Bone marrow (tissue), 2 donors: ENCODE results near the gene TLN1.

Experiments used
- DNase-seq, 2 donors: peaks; one replicate each; lab custom pipeline; 2025; lab: John Stamatoyannopoulos, UW

TLN1 gene

GRCh38 chr9:35732185-35732799 is at the start of gene TLN1, which contains the start of gene CREB3:
Gene TLN1 (minus strand): TSS chr9:35732195. CDS start chr9:35725694, 6,501 bp downstream.
Gene CREB3 (plus strand): TSS chr9:35732666. CDS start chr9:35732773, 107 bp downstream.
- peak; percentile 84 to 94 for DNase-seq

GRCh38 chr9:35781066-35781465 is 49.1 kb upstream of the TLN1 start:
- DNase-seq: no peak

- no peak for DNase-seq
Observed at GRCh38 chr9:35778496-35778895, 46.5 kb upstream of the TLN1 start.

- DNase-seq: no peak
Observed at GRCh38 chr9:35776018-35776417, 44.0 kb upstream of the TLN1 start.

GRCh38 chr9:35774907-35775635 is 43.1 kb upstream of the TLN1 start:
- DNase-seq: no peak

GRCh38 chr9:35771943-35772342 is 39.9 kb upstream of the TLN1 start:
- DNase-seq: no peak

GRCh38 chr9:35771534-35771933 is 39.5 kb upstream of the TLN1 start:
- no peak for DNase-seq

GRCh38 chr9:35771075-35771433 is 39.1 kb upstream of the TLN1 start:
- DNase-seq: no peak

GRCh38 chr9:35769763-35770162 is 37.8 kb upstream of the TLN1 start:
- no peak for DNase-seq

- no peak for DNase-seq
Observed at GRCh38 chr9:35767458-35767857, 35.5 kb upstream of the TLN1 start.

- no peak for DNase-seq
Observed at GRCh38 chr9:35766997-35767396, 35.0 kb upstream of the TLN1 start.

GRCh38 chr9:35763803-35764202 is 31.8 kb upstream of the TLN1 start:
- DNase-seq: no peak

- no peak for DNase-seq
Observed at GRCh38 chr9:35763181-35763580, 31.2 kb upstream of the TLN1 start.

- DNase-seq: no peak
Observed at GRCh38 chr9:35760651-35761050, 28.7 kb upstream of the TLN1 start.

GRCh38 chr9:35759795-35760194 is 27.8 kb upstream of the TLN1 start:
- no peak for DNase-seq

- no peak for DNase-seq
Observed at GRCh38 chr9:35758475-35759050, 26.6 kb upstream of the TLN1 start.

- DNase-seq: no peak
Observed at GRCh38 chr9:35757892-35758275, 25.9 kb upstream of the TLN1 start.

- no peak for DNase-seq
Observed at GRCh38 chr9:35757226-35757891, 25.4 kb upstream of the TLN1 start.

- peak; percentile 18 to 23 for DNase-seq
Observed at GRCh38 chr9:35756275-35757225, 24.6 kb upstream of the TLN1 start.

GRCh38 chr9:35755071-35755470 is 23.1 kb upstream of the TLN1 start:
- DNase-seq: no peak

- no peak for DNase-seq
Observed at GRCh38 chr9:35754264-35754663, 22.3 kb upstream of the TLN1 start, which contains the start of gene MSMP. Gene MSMP (minus strand): TSS chr9:35754276. CDS start chr9:35754129, 147 bp downstream.

GRCh38 chr9:35753466-35753865 is 21.5 kb upstream of the TLN1 start:
- DNase-seq: no peak
